Activated CD4-positive, alpha-beta T cell treated with anti-CD3 and anti-CD28 coated beads, Interleukin-2, amount 10 ng/mL, durations not matched to agents 24 days and 14 days (primary cell): ENCODE results near the gene TMEM134. TPM values are rescaled to one million over a fixed set of nuclear protein-coding genes. Genes with fewer than 3 reads are reported as not detected.

Experiments used
- DNase-seq: peaks from one replicate; pipeline ENCODE4 v3.0.0; 2022
- H3K27ac Mint-ChIP-seq: one replicate; pipeline ENCODE4 v1.8.0; 2022; ENCODE audit warnings: mild to moderate bottlenecking, mixed read lengths
- H3K27me3 Mint-ChIP-seq: one replicate; pipeline ENCODE4 v1.8.0; 2022; ENCODE audit warnings: mixed read lengths
- H3K36me3 Mint-ChIP-seq: one replicate; pipeline ENCODE4 v1.8.0; 2022; ENCODE audit warnings: low read depth, mild to moderate bottlenecking, mixed read lengths
- H3K4me1 Mint-ChIP-seq: one replicate; pipeline ENCODE4 v1.8.0; 2021; ENCODE audit warnings: mixed read lengths
- H3K4me3 Mint-ChIP-seq: one replicate; pipeline ENCODE4 v1.8.0; 2022; ENCODE audit warnings: mild to moderate bottlenecking, moderate library complexity, mixed read lengths
- H3K9me3 Mint-ChIP-seq: one replicate; pipeline ENCODE4 v1.8.0; 2021; ENCODE audit warnings: mixed read lengths
- intact Hi-C: fragments of 100-400 bp; cut with micrococcal nuclease; formaldehyde crosslinking; loops from one replicate; pipeline ENCODE4 v1.15.1; 2023
- total RNA-seq: library from RNA; stranded (reverse); gene quantifications from 2 replicates; pipeline ENCODE4 v1.2.3, GENCODE V29; 2022

The TMEM134 gene
- total RNA-seq, 1 donor from 2014 or later: 56.8 TPM

DNA sequence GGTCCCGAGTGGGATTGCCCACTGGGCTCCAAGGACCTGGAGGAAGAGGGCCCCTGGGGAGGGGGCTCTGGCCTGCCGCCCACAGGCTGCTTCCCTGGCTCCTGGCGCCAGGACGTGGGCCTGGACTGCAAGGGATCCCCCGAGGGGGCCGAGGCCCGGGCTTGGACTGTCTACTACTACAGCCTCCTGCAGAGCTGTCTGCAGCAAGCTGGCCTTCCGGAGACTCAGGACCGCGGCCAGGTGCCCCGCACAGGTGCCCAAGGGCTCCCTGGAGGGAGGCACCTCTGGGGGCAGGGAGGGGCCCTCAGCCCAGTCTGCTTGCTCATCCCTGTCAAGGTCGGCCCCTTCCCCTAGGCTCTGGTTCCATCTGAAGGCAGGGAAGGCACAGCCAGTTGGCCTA, 51.6 kb downstream of the TMEM134 start:
- Mint-ChIP-seq H3K36me3 (no peaks in the 10 kb centered on the region), H3K27me3 (peaks cover 19% of the 10 kb centered on the region), H3K4me3 (no peak overlapping the region), H3K4me1 (peaks cover 25% of the 10 kb centered on the region), H3K9me3 (no peaks in the 10 kb centered on the region), H3K27ac (no peak overlapping the region)
- no peak for DNase-seq
- intact Hi-C loops: no loop called here

- H3K4me3 Mint-ChIP-seq: peak overlapping the region; percentile 51
- H3K4me1 Mint-ChIP-seq: peaks cover 29% of the 10 kb centered on the region
- intact Hi-C loops: no loop called here
Measured at GRCh38 chr11:67416416-67417335, 52.4 kb downstream of the TMEM134 start.

DNA sequence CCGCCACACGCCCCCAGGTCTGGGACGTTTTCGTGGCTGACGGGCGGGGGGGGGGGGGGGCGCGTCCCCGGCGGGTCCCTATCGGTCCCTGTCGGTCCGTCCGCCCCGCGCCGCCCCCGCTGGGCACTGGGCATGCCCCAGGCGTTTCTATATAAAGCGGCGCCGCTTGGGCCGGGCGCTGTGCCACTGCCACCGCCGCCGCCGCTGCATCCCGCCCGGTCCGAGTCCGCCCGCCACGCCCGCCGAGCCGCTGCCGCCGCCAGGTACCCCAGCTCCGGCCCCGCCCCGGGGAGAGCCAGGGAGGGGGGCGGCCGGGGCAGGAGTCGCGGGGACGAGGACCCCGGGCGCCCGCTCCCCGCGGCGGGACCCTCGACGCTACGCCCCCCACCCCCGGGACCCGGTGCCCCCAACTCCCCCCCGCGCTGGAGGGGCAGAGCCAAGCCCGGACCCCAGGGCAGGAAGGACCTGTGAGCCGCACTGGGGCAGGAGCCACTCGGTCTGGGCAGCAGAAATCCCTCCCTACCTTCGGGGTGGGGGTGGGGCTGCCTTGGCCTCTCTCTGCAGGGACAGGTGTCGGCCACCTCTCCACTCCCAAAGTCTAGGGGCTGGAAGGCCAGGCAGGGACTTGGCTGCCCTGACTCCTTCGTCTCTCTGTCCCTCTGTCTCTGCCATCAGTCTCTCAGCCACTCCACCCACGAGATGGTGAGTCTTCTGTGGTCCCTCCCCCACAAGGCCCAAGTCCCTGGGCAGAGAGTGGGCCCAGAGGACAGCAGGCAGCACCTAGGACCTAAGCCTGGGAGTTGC, 53.3 kb downstream of the TMEM134 start, which contains the start of gene CARNS1:
CARNS1 (plus strand) TSS at position 178 of the 804 bp plus-strand sequence; CDS start at position 700, 522 bp downstream.
- Mint-ChIP-seq H3K9me3 (no peaks in the 10 kb centered on the region), H3K4me3 (peak within 1 kb of the TSS; percentile 51), H3K27ac (no peak within 1 kb of the TSS), H3K36me3 (peaks cover 4% of the 10 kb centered on the region), H3K4me1 (peaks cover 30% of the 10 kb centered on the region), H3K27me3 (peaks cover 19% of the 10 kb centered on the region)
- no peak for DNase-seq
- intact Hi-C loops: no loop called here

More at GRCh38 chr11:67416416-67417335, 52.4 kb downstream of the TMEM134 start:
- Mint-ChIP-seq H3K36me3 (no peaks in the 10 kb centered on the region), H3K27me3 (peaks cover 19% of the 10 kb centered on the region), H3K9me3 (no peaks in the 10 kb centered on the region), H3K27ac (no peak overlapping the region)
- no peak for DNase-seq

GRCh38 chr11:67413266-67413849, 55.7 kb downstream of the TMEM134 start:
- Mint-ChIP-seq H3K4me1 (peaks cover 44% of the 10 kb centered on the region), H3K9me3 (no peaks in the 10 kb centered on the region), H3K27me3 (peaks cover 19% of the 10 kb centered on the region), H3K36me3 (peaks cover 13% of the 10 kb centered on the region), H3K27ac (no peak overlapping the region), H3K4me3 (no peak overlapping the region)
- DNase-seq: no peak
- intact Hi-C loops: no loop called here

- Mint-ChIP-seq H3K27ac (no peak overlapping the region), H3K27me3 (peaks cover 17% of the 10 kb centered on the region), H3K4me1 (peaks cover 51% of the 10 kb centered on the region), H3K4me3 (peak overlapping the region; percentile 28), H3K9me3 (no peaks in the 10 kb centered on the region), H3K36me3 (peaks cover 14% of the 10 kb centered on the region)
- intact Hi-C loops: no loop called here
- DNase-seq: no peak
Measured at GRCh38 chr11:67412495-67413179, 56.4 kb downstream of the TMEM134 start.

GRCh38 chr11:67411785-67412152, 57.3 kb downstream of the TMEM134 start:
- Mint-ChIP-seq H3K36me3 (peaks cover 22% of the 10 kb centered on the region), H3K27ac (no peak overlapping the region), H3K27me3 (peaks cover 15% of the 10 kb centered on the region), H3K4me1 (peaks cover 56% of the 10 kb centered on the region), H3K9me3 (no peaks in the 10 kb centered on the region), H3K4me3 (no peak overlapping the region)
- no peak for DNase-seq
- intact Hi-C loops: no loop called here

Other genes starting within 250 kb of the TMEM134 start
- 244 and 248 TPM in 2 replicates for gene GRK2, start 202.8 kb downstream of the TMEM134 start, total RNA-seq
- gene ANKRD13D, start 179.9 kb downstream of the TMEM134 start, total RNA-seq: 114 and 124 TPM in 2 replicates
- 7.1 and 8.1 TPM in 2 replicates for gene SSH3, start 165.7 kb downstream of the TMEM134 start, total RNA-seq
- gene POLD4, start 115.7 kb downstream of the TMEM134 start, total RNA-seq: 36.0 and 36.4 TPM in 2 replicates
- 0.63 and 0.66 TPM in 2 replicates for gene CLCF1, start 95.7 kb downstream of the TMEM134 start, total RNA-seq
- 31.6 and 34.3 TPM in 2 replicates for gene RAD9A, start 77.3 kb downstream of the TMEM134 start, total RNA-seq
- 251 and 252 TPM in 2 replicates for gene PPP1CA, start 67.4 kb downstream of the TMEM134 start, total RNA-seq
- 115 and 119 TPM in 2 replicates for gene TBC1D10C, start 65.2 kb downstream of the TMEM134 start, total RNA-seq
- 0.77 and 0.83 TPM in 2 replicates for gene CARNS1, start 53.6 kb downstream of the TMEM134 start, total RNA-seq
- 79.3 and 83.1 TPM in 2 replicates for gene RPS6KB2, start 40.8 kb downstream of the TMEM134 start, total RNA-seq
- gene PTPRCAP, start 31.6 kb downstream of the TMEM134 start, total RNA-seq: 85.1 and 90.3 TPM in 2 replicates
- gene CORO1B, start 25.8 kb downstream of the TMEM134 start, total RNA-seq: 251 and 259 TPM in 2 replicates
- not detected in 2 replicates for gene GPR152, start 16.5 kb downstream of the TMEM134 start, total RNA-seq
- 0.66 and 0.68 TPM in 2 replicates for gene CABP4, start 13.9 kb downstream of the TMEM134 start, total RNA-seq
- 186 and 189 TPM in 2 replicates for gene AIP, start 13.8 kb upstream of the TMEM134 start, total RNA-seq
- 126 and 128 TPM in 2 replicates for gene PITPNM1, start 36.1 kb upstream of the TMEM134 start, total RNA-seq
- 93.5 and 97.9 TPM in 2 replicates for gene CDK2AP2, start 38.9 kb upstream of the TMEM134 start, total RNA-seq
- not detected in 2 replicates for gene CABP2, start 54.2 kb upstream of the TMEM134 start, total RNA-seq
- 305 and 312 TPM in 2 replicates for gene GSTP1, start 114.6 kb upstream of the TMEM134 start, total RNA-seq
- gene NDUFV1, start 137.7 kb upstream of the TMEM134 start, total RNA-seq: 304 and 321 TPM in 2 replicates
- 22.2 and 22.6 TPM in 2 replicates for gene NUDT8, start 160.7 kb upstream of the TMEM134 start, total RNA-seq
- not detected in 2 replicates for gene TBX10, start 170.5 kb upstream of the TMEM134 start, total RNA-seq
- gene ACY3, start 181.5 kb upstream of the TMEM134 start, total RNA-seq: 0.14 TPM in 1 of 2 replicates, not detected in the other
- not detected in 2 replicates for gene ALDH3B2, start 205.4 kb upstream of the TMEM134 start, total RNA-seq